Measurements from ENCODE around the gene FARP1.
A peak's percentile ranks its signal among the peaks of the same experiment; 100 is the strongest.

Gene FARP1

DNA sequence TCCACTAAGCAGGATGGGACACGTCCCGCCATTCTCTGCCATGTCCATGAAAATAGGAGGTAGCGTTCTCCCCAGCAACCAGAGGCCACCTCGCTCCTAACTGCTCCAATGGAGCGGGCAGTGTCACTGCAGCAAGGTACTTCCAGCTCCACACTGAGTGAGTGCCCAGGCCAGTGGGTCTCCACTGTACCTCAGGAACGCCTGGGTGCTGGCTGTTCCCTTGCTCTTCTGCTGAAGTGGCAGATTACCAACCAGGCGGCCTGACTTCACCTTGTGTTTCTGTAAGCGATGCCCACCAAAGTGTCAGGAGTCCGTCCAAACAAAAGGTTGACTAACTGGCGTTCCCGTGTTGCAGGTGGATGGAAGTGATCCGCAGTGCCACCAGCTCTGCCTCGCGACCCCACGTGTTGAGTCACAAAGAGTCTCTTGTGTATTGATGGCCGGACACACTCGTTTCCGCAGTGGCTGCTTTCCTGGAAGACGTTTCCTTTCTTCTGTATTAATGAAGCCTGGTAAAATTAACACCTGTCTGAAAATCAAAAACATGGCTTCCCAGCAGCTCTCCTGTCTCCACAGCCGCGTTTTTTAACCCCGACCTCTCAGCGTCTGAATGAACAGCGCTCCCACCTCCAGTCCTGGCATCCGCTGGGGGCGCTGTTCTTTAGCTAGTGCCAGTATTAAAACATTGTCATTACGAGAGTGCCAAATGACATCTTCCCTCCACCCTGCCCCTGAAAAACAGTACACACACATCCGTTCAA, 305.2 kb downstream of the FARP1 start:
- DNase-seq (ENCODE audit: low spot score in 2 of 2) (no peak), ATAC-seq (peak; percentile 55)
- Mint-ChIP-seq H3K4me1 (peaks cover 39% of the 10 kb centered on the region), H3K27ac (peak overlapping the region; percentile 74), H3K9me3 (no peaks in the 10 kb centered on the region), H3K4me3 (no peak overlapping the region), H3K36me3 (peaks cover 99% of the 10 kb centered on the region)

DNA sequence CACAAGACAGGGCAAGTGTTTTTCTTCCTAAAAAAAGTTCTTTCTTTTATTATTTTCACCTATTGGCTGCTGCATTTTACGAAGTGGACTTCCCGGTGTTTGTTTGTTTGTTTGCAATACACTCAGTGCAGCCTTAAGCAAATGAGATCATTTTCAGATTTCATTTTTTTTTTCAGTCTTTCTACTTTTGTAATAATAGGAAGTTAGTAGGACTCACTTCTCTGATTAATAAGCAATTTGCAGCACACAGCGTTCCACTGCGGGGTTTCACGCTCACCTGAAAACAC, 305.7 kb downstream of the FARP1 start:
- H3K9me3 Mint-ChIP-seq = no peaks in the 10 kb centered on the region
- peak overlapping the region; percentile 74 for H3K27ac Mint-ChIP-seq
- no peak for DNase-seq (ENCODE audit: low spot score in 2 of 2)
- no peak for ATAC-seq
- H3K4me3 Mint-ChIP-seq = no peak overlapping the region
- peaks cover 39% of the 10 kb centered on the region for H3K4me1 Mint-ChIP-seq
- H3K36me3 Mint-ChIP-seq = peaks cover 99% of the 10 kb centered on the region

DNA sequence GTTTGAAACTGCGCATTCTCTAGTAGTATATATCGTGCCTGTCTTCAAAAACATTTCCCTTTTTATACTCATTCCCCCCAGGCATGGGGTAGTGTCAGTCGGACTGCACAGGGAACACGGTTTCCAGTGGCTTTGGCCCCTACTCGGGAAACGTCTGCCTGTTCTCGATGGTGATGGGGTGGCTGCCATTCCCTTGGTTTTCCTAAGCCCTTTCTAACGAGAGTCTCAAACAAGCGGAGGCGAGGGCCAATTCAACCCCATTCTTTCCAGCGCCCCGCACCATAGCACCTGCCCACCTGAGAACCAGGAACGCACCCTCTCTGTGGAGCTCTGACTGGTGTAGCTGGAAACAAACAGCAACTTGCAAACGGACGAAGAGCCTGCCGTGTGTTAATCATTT, 306.4 kb downstream of the FARP1 start:
- no peak for ATAC-seq
- Mint-ChIP-seq H3K36me3 (peaks cover 99% of the 10 kb centered on the region), H3K4me1 (peaks cover 35% of the 10 kb centered on the region), H3K9me3 (no peaks in the 10 kb centered on the region), H3K27ac (peak overlapping the region; percentile 52), H3K4me3 (no peak overlapping the region)
- DNase-seq (ENCODE audit: low spot score in 2 of 2) = no peak

DNA sequence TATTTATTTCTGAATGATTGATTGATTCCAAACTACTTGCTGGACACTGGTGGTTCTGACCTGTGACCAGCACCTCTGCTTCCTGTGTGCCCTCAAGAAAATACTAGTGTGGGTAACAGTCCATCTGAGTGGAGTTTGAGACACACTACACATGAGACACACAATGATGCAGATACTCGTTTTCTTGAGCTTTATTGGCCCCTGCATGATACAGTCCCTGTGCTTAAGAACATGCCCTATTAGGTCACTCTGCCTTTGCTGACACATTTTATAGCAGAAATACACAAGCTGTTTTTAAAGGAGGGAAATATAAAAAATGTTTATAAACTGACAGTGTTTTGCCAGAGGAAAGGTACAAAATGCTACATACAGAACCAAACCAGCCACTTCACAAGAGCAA, 307.1 kb downstream of the FARP1 start:
- Mint-ChIP-seq H3K4me1 (peaks cover 34% of the 10 kb centered on the region), H3K9me3 (no peaks in the 10 kb centered on the region)
- no peak for ATAC-seq

DNA sequence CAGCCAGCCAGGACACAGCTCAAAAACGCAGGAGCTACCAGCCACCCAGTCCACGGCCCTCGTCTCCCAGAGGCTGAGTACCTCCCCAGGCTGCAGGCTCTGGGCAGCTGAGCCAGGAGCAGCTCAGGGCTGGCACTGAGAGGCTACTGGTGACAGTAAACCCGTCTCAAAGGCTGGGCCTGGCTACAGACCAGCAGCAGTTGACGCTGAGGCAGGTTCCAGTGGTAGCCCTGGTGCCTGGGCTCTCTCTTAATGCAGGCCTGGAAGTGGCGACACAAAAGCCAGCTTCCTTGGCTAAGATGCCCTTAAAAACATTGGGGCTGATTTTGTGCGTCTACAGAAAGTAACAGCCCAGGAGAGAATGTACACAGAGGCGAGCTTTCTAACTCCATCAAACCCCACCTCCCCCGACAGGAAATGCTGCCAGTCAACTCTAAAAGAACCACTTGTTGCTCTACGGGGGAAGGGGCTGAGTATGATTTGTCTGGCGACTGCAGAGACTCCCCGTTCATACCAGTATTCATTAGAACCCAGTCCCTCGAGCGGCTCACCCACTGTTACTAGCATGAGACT, 307.7 kb downstream of the FARP1 start:
- no peak for ATAC-seq
- Mint-ChIP-seq H3K36me3 (peaks cover 99% of the 10 kb centered on the region), H3K4me1 (peaks cover 29% of the 10 kb centered on the region), H3K27ac (peak overlapping the region; percentile 90), H3K9me3 (no peaks in the 10 kb centered on the region), H3K4me3 (no peak overlapping the region)
- no peak for DNase-seq (ENCODE audit: low spot score in 2 of 2)

More for the DNA sequence above, 307.1 kb downstream of the FARP1 start:
- DNase-seq (ENCODE audit: low spot score in 2 of 2) = no peak
- Mint-ChIP-seq H3K27ac (peak overlapping the region; percentile 52), H3K36me3 (peaks cover 99% of the 10 kb centered on the region), H3K4me3 (no peak overlapping the region)

DNA sequence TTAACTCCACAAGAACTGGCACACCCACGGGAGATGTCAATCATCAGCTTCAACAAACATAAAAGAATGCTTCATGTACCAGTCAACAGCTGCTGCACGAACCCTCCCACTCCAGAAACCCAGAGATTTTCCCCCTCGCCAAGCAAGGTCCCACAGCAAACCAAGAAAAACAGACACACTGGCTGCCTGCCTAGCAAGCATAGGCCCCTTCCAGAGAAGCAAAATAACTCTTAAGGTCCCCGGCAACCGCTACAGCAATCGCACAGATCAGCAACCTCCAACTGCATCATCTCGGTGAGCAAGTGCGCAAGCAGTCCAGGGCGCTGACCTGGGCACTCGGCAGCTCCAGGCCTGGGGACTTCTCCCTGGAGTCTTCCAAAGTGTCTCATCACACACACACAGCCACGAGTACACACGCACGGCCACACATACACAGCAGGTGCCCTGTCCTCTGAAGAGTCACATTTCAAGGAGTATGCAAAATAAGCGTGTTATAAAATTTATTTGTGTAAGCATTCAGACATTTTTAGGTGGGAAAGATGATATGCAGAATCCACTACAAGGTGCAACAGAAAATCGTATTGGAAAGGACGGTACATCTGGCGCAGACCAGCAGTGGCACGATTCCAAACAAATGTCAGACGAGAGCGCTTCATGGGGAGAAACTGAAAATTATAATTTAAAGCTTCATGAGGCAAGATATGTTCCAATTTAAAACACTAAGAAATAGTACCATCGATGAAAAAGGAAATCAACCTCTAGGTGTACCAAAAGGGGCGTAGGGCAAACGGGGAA, 309.0 kb downstream of the FARP1 start:
- H3K4me1 Mint-ChIP-seq = peaks cover 28% of the 10 kb centered on the region
- no peak for ATAC-seq
- no peaks in the 10 kb centered on the region for H3K9me3 Mint-ChIP-seq
- no peak overlapping the region for H3K4me3 Mint-ChIP-seq
- H3K36me3 Mint-ChIP-seq = peaks cover 99% of the 10 kb centered on the region
- peak overlapping the region; percentile 90 for H3K27ac Mint-ChIP-seq
- no peak for DNase-seq (ENCODE audit: low spot score in 2 of 2)

DNA sequence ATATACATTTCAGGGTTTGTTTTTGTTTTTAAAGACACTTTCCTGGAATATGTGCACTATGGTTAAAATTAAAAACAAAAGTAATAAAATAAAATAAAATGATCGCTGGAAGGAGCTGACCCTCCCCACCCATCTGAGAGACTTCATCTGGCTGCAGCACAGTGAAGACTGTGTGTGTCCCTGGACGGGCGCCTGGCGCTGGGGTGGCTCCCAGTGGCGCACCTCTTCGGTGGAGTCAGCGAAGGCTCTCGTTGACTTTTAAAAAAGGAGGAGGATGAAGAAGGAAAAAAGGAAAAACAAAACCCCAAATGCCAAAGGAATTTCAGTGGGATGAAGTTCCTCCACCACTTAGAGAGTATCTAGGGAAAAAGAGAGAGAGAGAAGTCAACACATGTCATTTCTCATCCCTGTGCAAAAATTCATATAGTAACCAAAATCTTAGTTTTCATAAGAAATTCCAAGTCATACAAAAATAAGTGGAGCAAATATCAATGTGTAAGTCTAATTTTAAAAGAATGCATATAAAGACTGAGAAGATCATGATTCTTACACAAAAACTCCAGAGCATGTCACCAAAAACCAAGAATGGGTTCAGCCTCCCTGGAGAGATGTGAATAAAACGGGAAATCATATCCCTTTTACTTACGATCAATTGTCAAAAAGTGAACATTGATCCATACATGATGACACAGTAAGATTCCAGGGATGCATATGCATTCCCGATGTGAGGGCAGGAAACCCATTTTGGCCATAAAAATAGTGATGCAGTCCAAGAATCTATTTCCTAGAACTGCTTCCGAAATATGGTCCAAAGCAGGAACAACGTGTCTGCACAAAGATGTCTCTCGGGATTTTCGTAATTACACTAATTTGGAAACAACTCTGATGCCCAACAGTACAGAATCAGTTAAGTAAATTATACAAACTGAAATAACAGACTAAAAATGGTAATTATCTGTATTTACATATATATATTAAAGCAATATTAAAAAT, 310.3 kb downstream of the FARP1 start:
- Mint-ChIP-seq H3K4me3 (no peak overlapping the region), H3K27ac (no peak overlapping the region), H3K36me3 (peaks cover 99% of the 10 kb centered on the region), H3K4me1 (peaks cover 26% of the 10 kb centered on the region), H3K9me3 (no peaks in the 10 kb centered on the region)
- ATAC-seq (no peak), DNase-seq (ENCODE audit: low spot score in 2 of 2) (no peak)

DNA sequence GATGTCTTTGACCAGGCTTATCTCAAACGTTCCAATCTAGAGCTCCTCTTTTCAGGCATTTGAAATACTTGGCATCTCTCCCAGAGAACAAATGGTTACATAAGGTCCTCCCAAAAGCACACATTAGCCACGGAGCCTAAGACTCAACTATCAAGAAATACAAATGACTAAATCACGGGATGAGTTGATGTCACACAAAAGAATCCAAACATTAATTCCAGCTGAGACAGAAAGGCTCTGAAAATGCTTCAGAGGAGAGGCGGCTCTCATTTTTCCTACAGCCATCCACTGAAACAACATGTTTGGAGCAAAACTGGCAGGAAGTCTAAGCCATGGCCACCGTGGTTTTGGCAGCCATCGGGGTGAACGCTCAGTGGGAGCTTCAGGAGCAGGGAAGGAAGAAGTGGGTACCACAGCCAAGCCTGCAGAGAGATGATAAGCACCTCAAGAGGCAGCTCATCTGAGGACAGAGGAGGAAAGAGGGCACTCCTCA, 311.5 kb downstream of the FARP1 start:
- H3K4me1 Mint-ChIP-seq = peaks cover 16% of the 10 kb centered on the region
- H3K27ac Mint-ChIP-seq = peak overlapping the region; percentile 64
- no peak for DNase-seq (ENCODE audit: low spot score in 2 of 2)
- ATAC-seq = no peak
- peaks cover 99% of the 10 kb centered on the region for H3K36me3 Mint-ChIP-seq
- no peaks in the 10 kb centered on the region for H3K9me3 Mint-ChIP-seq
- H3K4me3 Mint-ChIP-seq = no peak overlapping the region

DNA sequence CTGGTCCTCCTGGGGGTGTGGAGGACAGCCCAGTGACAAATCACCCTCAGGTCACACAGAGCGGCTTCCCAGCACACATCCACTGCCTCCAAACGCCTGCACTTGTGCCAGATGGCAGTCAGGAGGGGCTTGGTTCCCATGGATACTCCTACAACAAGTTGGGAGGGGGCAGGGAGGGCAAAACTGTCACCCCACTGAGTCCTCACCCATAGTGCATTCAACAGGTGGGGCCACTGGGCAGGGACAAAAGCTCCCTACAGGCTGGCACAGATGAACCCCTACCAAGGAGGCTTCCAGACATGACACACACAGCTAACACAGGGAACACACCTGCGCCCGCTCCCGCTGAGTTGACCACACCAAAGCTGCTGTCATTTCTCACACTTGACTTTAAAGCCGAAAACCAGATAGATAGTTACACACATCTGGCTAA, 313.5 kb downstream of the FARP1 start:
- H3K27ac Mint-ChIP-seq = peak overlapping the region; percentile 81
- peaks cover 100% of the 10 kb centered on the region for H3K36me3 Mint-ChIP-seq

DNA sequence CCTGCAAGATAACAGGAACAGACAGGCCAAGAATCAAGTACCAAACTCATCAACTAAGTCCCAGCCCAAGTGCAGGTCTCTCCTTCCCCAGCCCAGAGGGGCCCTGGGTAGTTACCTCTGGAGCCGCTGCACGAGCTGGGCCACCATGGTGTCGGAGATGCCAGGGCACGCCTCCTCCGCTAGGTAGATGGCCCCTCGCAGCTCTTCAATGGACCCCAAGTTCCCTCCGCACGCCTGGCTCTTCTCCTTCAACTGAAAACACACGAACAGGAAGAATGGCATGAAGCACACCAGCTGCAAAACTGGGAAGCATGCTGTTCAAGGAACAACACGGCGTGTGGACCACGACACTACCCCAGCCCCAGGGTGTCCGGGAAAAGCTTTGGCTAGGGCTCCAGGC, 314.2 kb downstream of the FARP1 start:
- peaks cover 100% of the 10 kb centered on the region for H3K36me3 Mint-ChIP-seq
- H3K4me3 Mint-ChIP-seq = no peak overlapping the region
- DNase-seq (ENCODE audit: low spot score in 2 of 2) = no peak
- peaks cover 4% of the 10 kb centered on the region for H3K4me1 Mint-ChIP-seq
- H3K9me3 Mint-ChIP-seq = no peaks in the 10 kb centered on the region
- peak overlapping the region; percentile 81 for H3K27ac Mint-ChIP-seq
- no peak for ATAC-seq

More for the DNA sequence above, 313.5 kb downstream of the FARP1 start:
- DNase-seq (ENCODE audit: low spot score in 2 of 2) (no peak), ATAC-seq (no peak)
- peaks cover 9% of the 10 kb centered on the region for H3K4me1 Mint-ChIP-seq
- H3K4me3 Mint-ChIP-seq = no peak overlapping the region
- no peaks in the 10 kb centered on the region for H3K9me3 Mint-ChIP-seq

DNA sequence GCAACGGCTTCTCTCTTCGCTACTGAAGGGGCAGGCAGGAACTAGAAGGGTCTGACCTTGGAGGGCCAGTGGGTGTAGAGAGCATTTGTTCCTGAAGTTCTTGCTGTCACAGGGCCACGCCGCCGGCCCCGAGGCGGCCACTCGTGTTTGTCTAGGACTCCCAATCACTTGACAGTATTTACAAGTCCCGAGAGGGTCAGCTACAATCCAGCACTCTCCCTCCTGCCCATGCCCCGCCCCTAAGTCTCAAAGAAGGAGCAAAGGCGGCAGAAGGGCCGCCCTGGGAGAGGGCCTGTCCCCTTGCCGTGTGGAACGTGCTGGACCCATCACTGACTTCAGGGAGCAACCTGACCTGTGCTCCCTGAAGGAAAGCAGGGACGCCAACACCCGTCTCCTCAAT, 315.5 kb downstream of the FARP1 start:
- peak overlapping the region; percentile 81 for H3K27ac Mint-ChIP-seq
- no peak for DNase-seq (ENCODE audit: low spot score in 2 of 2)
- no peak overlapping the region for H3K4me3 Mint-ChIP-seq
- H3K9me3 Mint-ChIP-seq = no peaks in the 10 kb centered on the region
- H3K4me1 Mint-ChIP-seq = peaks cover 16% of the 10 kb centered on the region
- peaks cover 100% of the 10 kb centered on the region for H3K36me3 Mint-ChIP-seq
- ATAC-seq = no peak

DNA sequence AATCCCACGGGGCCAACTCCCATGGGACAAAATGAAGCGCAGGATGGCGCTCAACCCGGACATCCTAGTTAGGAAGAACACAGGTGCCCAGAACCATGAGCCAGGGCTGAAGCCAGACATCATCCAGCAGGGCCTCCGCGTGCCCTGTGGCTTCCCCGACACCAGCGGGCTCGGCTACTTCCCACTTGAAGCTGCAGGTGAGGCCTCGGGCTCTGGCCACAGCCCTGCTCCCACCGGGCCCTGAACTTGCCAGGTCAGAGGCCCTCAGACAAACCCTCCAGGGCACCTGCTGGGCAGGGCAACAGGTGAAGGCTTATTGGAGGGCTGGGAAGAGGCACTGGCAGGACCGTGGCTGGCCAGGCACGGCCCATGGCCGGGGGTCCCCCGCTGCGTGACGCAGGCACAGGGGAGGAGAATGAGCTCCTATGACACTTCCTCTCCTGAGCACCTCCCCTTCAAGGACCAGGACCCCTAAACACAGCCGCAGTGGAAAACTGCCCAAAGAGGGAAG, 316.3 kb downstream of the FARP1 start:
- Mint-ChIP-seq H3K4me1 (peaks cover 19% of the 10 kb centered on the region), H3K9me3 (no peaks in the 10 kb centered on the region), H3K4me3 (no peak overlapping the region), H3K27ac (no peak overlapping the region), H3K36me3 (peaks cover 100% of the 10 kb centered on the region)
- no peak for DNase-seq (ENCODE audit: low spot score in 2 of 2)
- ATAC-seq = no peak

DNA sequence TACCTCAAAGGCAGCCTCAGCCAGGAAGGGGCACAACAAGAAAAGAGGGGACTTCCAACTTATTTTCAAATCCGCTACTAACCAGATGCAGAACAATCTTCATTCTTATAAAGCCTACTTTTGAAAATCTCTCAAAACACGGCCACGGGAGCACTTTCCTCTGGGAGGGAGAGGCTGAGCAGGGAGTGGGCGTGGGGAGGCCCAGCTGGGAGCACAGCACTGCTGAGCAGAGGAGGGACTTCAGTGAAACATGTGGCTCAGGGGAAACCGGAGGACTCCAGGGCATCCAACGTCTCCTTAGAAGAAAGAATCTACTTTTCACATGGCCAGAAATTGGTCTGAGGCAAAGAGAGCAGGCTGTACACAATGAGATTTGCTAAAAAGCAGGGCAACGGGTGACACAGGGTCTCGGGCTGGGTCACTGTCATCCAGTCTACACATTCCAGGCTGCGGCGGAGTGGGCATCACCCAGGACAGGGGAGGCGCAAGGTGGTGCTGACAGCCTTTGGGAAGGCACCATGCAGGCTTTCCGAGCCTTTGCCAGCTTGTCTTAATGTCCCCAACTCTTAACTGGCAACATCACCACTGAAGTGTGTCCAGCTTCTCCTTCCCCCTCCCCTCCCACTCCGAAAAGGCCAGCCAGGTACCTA, 317.0 kb downstream of the FARP1 start:
- DNase-seq (ENCODE audit: low spot score in 2 of 2) (no peak), ATAC-seq (no peak)
- Mint-ChIP-seq H3K27ac (no peak overlapping the region), H3K4me1 (peaks cover 19% of the 10 kb centered on the region), H3K4me3 (no peak overlapping the region), H3K9me3 (no peaks in the 10 kb centered on the region), H3K36me3 (peaks cover 100% of the 10 kb centered on the region)

DNA sequence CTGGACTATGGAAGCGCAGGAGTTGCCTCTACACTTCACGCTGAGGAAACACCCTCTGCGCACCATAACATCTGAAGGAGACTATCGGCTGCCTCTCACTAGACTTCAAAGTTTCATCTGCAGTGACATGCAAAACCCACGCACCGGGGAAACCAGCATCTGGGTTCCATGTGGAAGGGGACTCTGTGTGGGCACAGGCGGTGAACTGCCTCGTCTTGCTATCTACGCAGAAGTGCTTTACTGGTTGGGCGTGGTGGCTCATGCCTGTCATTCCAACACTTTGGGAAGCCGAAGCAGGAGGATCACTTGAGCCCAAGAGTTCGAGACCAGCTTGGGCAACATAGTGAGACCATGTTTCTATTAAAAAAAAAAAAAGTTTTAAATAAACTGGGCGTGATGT, 317.6 kb downstream of the FARP1 start:
- no peak overlapping the region for H3K4me3 Mint-ChIP-seq
- no peaks in the 10 kb centered on the region for H3K9me3 Mint-ChIP-seq
- H3K4me1 Mint-ChIP-seq = peaks cover 23% of the 10 kb centered on the region
- ATAC-seq (no peak), DNase-seq (ENCODE audit: low spot score in 2 of 2) (no peak)
- H3K36me3 Mint-ChIP-seq = peaks cover 100% of the 10 kb centered on the region
- no peak overlapping the region for H3K27ac Mint-ChIP-seq

Measured in stimulated activated effector memory CD8-positive, alpha-beta T cell treated with anti-CD3 and anti-CD28 coated beads, Interleukin-12 subunit alpha, Interleukin-12 subunit beta, amount 100 ng/mL, for 72 hours (primary cell).